HCT116 (cell line): ENCODE measurements around the gene SLCO2B1.

Experiments used
- EZH2phosphoT487 ChIP-seq: fragments of 200-600 bp; IDR thresholded peaks from 2 replicates; pipeline ENCODE4 v1.6.1; 2018; ENCODE audit warnings: antibody characterized with exemption, borderline replicate concordance
- POLR2A ChIP-seq: IDR thresholded peaks from 2 replicates; pipeline ENCODE4 v1.7.0; 2011; ENCODE audit warnings: borderline replicate concordance; ENCODE audit not compliant: insufficient read depth, insufficient read length; ENCODE audit errors: extremely low read depth
- TF ChIP-seq, protein P1 (sequence below), 3 experiments: fragments of 200-600 bp in 1 of 3; sonication (generic) in 1 of 3; IDR thresholded peaks in 2 of 3; conservative IDR thresholded peaks in 1 of 3; 2 replicates each; pipeline ENCODE4 v1.5.1; 2012 to 2017; ENCODE audit warnings: low read depth in 2 of 3, low read length in 2 of 3, antibody characterized with exemption in 1 of 3, borderline replicate concordance in 1 of 3, control low read depth in 1 of 3, mild to moderate bottlenecking in 1 of 3, mixed read lengths in 1 of 3, mixed run types in 1 of 3, moderate library complexity in 1 of 3; ENCODE audit not compliant: insufficient read depth in 1 of 3

DNA sequence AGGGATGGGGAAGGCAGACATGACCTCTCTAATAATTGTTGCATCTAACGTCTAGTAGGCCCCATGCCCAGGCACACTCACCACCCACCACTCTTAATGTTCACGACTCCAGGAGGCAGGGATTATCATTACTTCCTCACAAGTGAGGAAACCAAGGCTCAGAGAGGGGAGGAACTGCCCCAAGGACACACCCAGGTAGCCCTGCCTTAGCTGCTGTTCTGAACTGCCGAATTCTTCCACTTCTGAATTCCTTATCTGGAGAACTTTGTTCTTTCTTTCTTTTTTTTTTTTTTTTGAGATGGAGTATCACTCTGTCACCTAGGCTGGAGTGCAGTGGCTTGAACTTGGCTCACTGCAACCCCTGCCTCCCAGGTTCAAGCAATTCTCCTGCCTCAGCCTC, 16.7 kb downstream of the SLCO2B1 start:
- TF ChIP-seq POLR2A: no peak
- TF ChIP-seq, protein P1, sequence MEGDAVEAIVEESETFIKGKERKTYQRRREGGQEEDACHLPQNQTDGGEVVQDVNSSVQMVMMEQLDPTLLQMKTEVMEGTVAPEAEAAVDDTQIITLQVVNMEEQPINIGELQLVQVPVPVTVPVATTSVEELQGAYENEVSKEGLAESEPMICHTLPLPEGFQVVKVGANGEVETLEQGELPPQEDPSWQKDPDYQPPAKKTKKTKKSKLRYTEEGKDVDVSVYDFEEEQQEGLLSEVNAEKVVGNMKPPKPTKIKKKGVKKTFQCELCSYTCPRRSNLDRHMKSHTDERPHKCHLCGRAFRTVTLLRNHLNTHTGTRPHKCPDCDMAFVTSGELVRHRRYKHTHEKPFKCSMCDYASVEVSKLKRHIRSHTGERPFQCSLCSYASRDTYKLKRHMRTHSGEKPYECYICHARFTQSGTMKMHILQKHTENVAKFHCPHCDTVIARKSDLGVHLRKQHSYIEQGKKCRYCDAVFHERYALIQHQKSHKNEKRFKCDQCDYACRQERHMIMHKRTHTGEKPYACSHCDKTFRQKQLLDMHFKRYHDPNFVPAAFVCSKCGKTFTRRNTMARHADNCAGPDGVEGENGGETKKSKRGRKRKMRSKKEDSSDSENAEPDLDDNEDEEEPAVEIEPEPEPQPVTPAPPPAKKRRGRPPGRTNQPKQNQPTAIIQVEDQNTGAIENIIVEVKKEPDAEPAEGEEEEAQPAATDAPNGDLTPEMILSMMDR (IDR thresholded peaks at IDR 0.05 in 2 of 3, conservative IDR thresholded peaks at IDR 0.05 in 1 of 3; ENCODE audit: borderline replicate concordance in 1 of 3, insufficient read depth in 1 of 3, low read depth in 2 of 3, low read length in 2 of 3): no peak
- no peak for TF ChIP-seq EZH2phosphoT487
